Measurements from ENCODE around the gene DNAH17. TPM values are rescaled to one million over a fixed set of nuclear protein-coding genes. Genes with fewer than 3 reads are reported as not detected.

Gene DNAH17
- total RNA-seq, 1 experiment from 2014 or later = 0.76 TPM

GRCh38 chr17:78431692-78431958, 145.6 kb downstream of the DNAH17 start:
- H3K27ac ChIP-seq = no peak overlapping the region
- TF ChIP-seq CTCF (conservative IDR thresholded peaks at IDR 0.05) (no peak), EZH2 (IDR thresholded peaks at IDR 0.05; ENCODE audit: low read depth) (no peak)
- DNase-seq = no peak
- intact Hi-C loops (cut with micrococcal nuclease; ENCODE audit: unreplicated experiment) = no loop called here
- CTCF ChIA-PET = no interaction called here
- BruUV-seq (replicated peaks) = no TSS peak
- no peak overlapping the region for H3K4me2 ChIP-seq
- H3K27me3 ChIP-seq (ENCODE audit: insufficient read depth, low read depth) = no peaks in the 10 kb centered on the region
- H3K9me3 ChIP-seq (ENCODE audit: insufficient read depth, low read depth) = no peaks in the 10 kb centered on the region
- no peaks in the 10 kb centered on the region for H3K36me3 ChIP-seq (ENCODE audit: low read depth)
- H3K4me1 ChIP-seq (replicated peaks; ENCODE audit: insufficient read depth) = no peaks in the 10 kb centered on the region
- POLR2A ChIA-PET (ENCODE audit: unreplicated experiment) = no interaction called here
- H4K20me1 ChIP-seq (ENCODE audit: insufficient read depth) = no peaks in the 10 kb centered on the region
- no peaks in the 10 kb centered on the region for H3F3A ChIP-seq (ENCODE audit: insufficient read depth, low read depth)
- H3K79me2 ChIP-seq (ENCODE audit: low read depth) = no peaks in the 10 kb centered on the region
- H3K4me3 ChIP-seq = no peak overlapping the region
- H3K9me2 ChIP-seq (ENCODE audit: insufficient read depth) = no peaks in the 10 kb centered on the region
- H2AFZ ChIP-seq = no peak overlapping the region

GRCh38 chr17:78430892-78431691, 146.1 kb downstream of the DNAH17 start:
- no peak overlapping the region for H3K4me3 ChIP-seq
- no peak overlapping the region for H3K27ac ChIP-seq
- H3K27me3 ChIP-seq (ENCODE audit: insufficient read depth, low read depth) = no peaks in the 10 kb centered on the region
- no peaks in the 10 kb centered on the region for H3K79me2 ChIP-seq (ENCODE audit: low read depth)
- no peak overlapping the region for H3K4me2 ChIP-seq
- no peak overlapping the region for H2AFZ ChIP-seq
- TF ChIP-seq EZH2 (IDR thresholded peaks at IDR 0.05; ENCODE audit: low read depth) (no peak), CTCF (conservative IDR thresholded peaks at IDR 0.05) (no peak)
- H3K9me2 ChIP-seq (ENCODE audit: insufficient read depth) = no peaks in the 10 kb centered on the region
- intact Hi-C loops (cut with micrococcal nuclease; ENCODE audit: unreplicated experiment) = no loop called here
- CTCF ChIA-PET = no interaction called here
- POLR2A ChIA-PET (ENCODE audit: unreplicated experiment) = no interaction called here
- no peaks in the 10 kb centered on the region for H3K36me3 ChIP-seq (ENCODE audit: low read depth)
- no peaks in the 10 kb centered on the region for H3F3A ChIP-seq (ENCODE audit: insufficient read depth, low read depth)
- no peaks in the 10 kb centered on the region for H3K4me1 ChIP-seq (replicated peaks; ENCODE audit: insufficient read depth)
- no peaks in the 10 kb centered on the region for H3K9me3 ChIP-seq (ENCODE audit: insufficient read depth, low read depth)
- no peaks in the 10 kb centered on the region for H4K20me1 ChIP-seq (ENCODE audit: insufficient read depth)
- no TSS peak for BruUV-seq (replicated peaks)
- no peak for DNase-seq

- H3K9me3 ChIP-seq (ENCODE audit: insufficient read depth, low read depth) = no peaks in the 10 kb centered on the region
- H3K27me3 ChIP-seq (ENCODE audit: insufficient read depth, low read depth) = no peaks in the 10 kb centered on the region
- no peaks in the 10 kb centered on the region for H4K20me1 ChIP-seq (ENCODE audit: insufficient read depth)
- no peaks in the 10 kb centered on the region for H3K4me1 ChIP-seq (replicated peaks; ENCODE audit: insufficient read depth)
- no peaks in the 10 kb centered on the region for H3K79me2 ChIP-seq (ENCODE audit: low read depth)
- no peak overlapping the region for H3K4me3 ChIP-seq
- no peaks in the 10 kb centered on the region for H3F3A ChIP-seq (ENCODE audit: insufficient read depth, low read depth)
- BruUV-seq (replicated peaks) = no TSS peak
- H3K9me2 ChIP-seq (ENCODE audit: insufficient read depth) = no peaks in the 10 kb centered on the region
- H3K27ac ChIP-seq = no peak overlapping the region
- POLR2A ChIA-PET (ENCODE audit: unreplicated experiment) = no interaction called here
- no peak overlapping the region for H2AFZ ChIP-seq
- DNase-seq = no peak
- TF ChIP-seq EZH2 (IDR thresholded peaks at IDR 0.05; ENCODE audit: low read depth) (no peak), CTCF (conservative IDR thresholded peaks at IDR 0.05) (no peak)
- H3K4me2 ChIP-seq = no peak overlapping the region
- intact Hi-C loops (cut with micrococcal nuclease; ENCODE audit: unreplicated experiment) = no loop called here
- CTCF ChIA-PET = no interaction called here
- H3K36me3 ChIP-seq (ENCODE audit: low read depth) = no peaks in the 10 kb centered on the region
Observed at GRCh38 chr17:78429618-78429995, 147.6 kb downstream of the DNAH17 start.
